Loucy (cell line): ENCODE measurements around the gene ZNF597.

Experiments used
- H2AFZ ChIP-seq: fragments of 200-600 bp; sonication (generic); 2 replicates; pipeline ENCODE4 v1.6.0; 2016; ENCODE audit warnings: antibody characterized with exemption, mild to moderate bottlenecking, low read length, moderate library complexity
- H3F3A ChIP-seq: fragments of 200-600 bp; 2 replicates; pipeline ENCODE4 v1.6.0; 2016; ENCODE audit warnings: antibody characterized with exemption, low read depth, mild to moderate bottlenecking
- H3K27me3 ChIP-seq: fragments of 200-600 bp; sonication (generic); 2 replicates; pipeline ENCODE4 v1.6.1; 2014; ENCODE audit warnings: low read length, mild to moderate bottlenecking; ENCODE audit not compliant: insufficient read depth, poor library complexity, severe bottlenecking
- H3K36me3 ChIP-seq: fragments of 200-600 bp; sonication (generic); 2 replicates; pipeline ENCODE4 v1.6.1; 2016; ENCODE audit warnings: low read length; ENCODE audit not compliant: insufficient read depth
- H3K4me1 ChIP-seq: fragments of 200-600 bp; sonication (generic); 2 replicates; pipeline ENCODE4 v1.5.1; 2014; ENCODE audit warnings: low read length, mild to moderate bottlenecking; ENCODE audit not compliant: insufficient read depth, poor library complexity, severe bottlenecking
- H3K4me2 ChIP-seq: fragments of 200-600 bp; sonication (generic); 2 replicates; pipeline ENCODE4 v1.6.0; 2014; ENCODE audit warnings: antibody characterized with exemption, low read length, low read depth, mild to moderate bottlenecking; ENCODE audit not compliant: poor library complexity, severe bottlenecking
- H3K4me3 ChIP-seq: fragments of 200-600 bp; sonication (generic); 2 replicates; pipeline ENCODE4 v1.5.1; 2014; ENCODE audit warnings: low read length, mild to moderate bottlenecking, mixed read lengths; ENCODE audit not compliant: poor library complexity, severe bottlenecking
- H3K79me2 ChIP-seq: fragments of 200-600 bp; sonication (generic); 2 replicates; pipeline ENCODE4 v1.6.1; 2014; ENCODE audit warnings: low read length; ENCODE audit not compliant: insufficient read depth
- H3K9ac ChIP-seq: fragments of 200-600 bp; sonication (generic); 2 replicates; pipeline ENCODE4 v1.6.0; 2014; ENCODE audit warnings: mild to moderate bottlenecking, low read depth, low read length, moderate library complexity; ENCODE audit not compliant: poor library complexity, severe bottlenecking
- H3K9me2 ChIP-seq: fragments of 200-600 bp; sonication (generic); replicated peaks from 2 replicates; pipeline ENCODE4 v1.6.1; 2016; ENCODE audit warnings: low read depth, low read length, mixed read lengths
- H3K9me3 ChIP-seq: fragments of 200-600 bp; sonication (generic); 2 replicates; pipeline ENCODE4 v1.6.1; 2014; ENCODE audit warnings: mild to moderate bottlenecking, antibody characterized with exemption, low read length, low read depth; ENCODE audit not compliant: insufficient read depth
- H4K20me1 ChIP-seq: fragments of 200-600 bp; sonication (generic); 2 replicates; pipeline ENCODE4 v1.6.0; 2014; ENCODE audit warnings: antibody characterized with exemption, low read length, mild to moderate bottlenecking; ENCODE audit not compliant: insufficient read depth, poor library complexity, severe bottlenecking
- CTCF ChIP-seq: fragments of 200-600 bp; sonication (generic); conservative IDR thresholded peaks from 2 replicates; pipeline ENCODE4 v1.5.1; 2014; ENCODE audit warnings: mild to moderate bottlenecking, antibody characterized with exemption, low read length
- EZH2phosphoT487 ChIP-seq: fragments of 200-600 bp; IDR thresholded peaks from 2 replicates; pipeline ENCODE4 v1.6.1; 2018; ENCODE audit warnings: antibody characterized with exemption, mild to moderate bottlenecking, moderate library complexity, borderline replicate concordance

The ZNF597 gene

DNA sequence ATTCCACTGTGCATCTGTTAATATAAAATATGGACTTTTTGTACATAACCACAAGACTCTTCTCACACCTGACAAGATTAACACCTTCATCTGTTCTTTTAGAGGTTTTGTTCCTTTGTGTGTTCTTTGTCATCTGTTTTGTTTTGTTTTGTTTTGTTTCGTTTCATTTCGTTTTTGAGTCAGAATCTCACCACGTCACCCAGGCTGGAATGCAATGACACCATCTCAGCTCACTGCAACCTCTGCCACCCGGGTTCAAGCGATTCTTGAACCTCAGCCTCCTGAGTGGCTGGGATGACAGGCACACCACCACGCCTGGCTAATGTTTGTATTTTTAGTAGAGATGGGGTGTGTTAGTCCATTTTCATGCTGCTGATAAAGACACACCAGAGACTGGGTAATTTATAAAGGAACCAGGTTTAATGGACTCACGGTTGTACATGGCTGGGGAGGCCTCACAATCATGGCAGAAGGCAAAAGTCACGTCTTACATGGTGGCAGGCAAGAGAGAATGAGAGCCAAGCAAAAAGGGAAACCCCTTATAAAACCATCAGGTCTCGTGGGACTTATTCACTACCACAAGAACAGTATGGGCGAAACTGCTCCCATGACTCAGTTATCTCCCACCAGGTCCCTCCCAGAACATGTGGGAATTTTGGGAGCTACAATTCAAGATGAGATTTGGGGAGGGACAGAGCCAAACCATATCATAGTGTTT, 29.7 kb upstream of the ZNF597 start:
- no peaks in the 10 kb centered on the region for H3K36me3 ChIP-seq
- peaks cover 35% of the 10 kb centered on the region; the same call in 1 of the 2 replicates for H3K79me2 ChIP-seq
- no peaks in the 10 kb centered on the region for H3K4me1 ChIP-seq
- no peaks in the 10 kb centered on the region for H3F3A ChIP-seq
- H3K9me2 ChIP-seq: no peaks in the 10 kb centered on the region
- no peak overlapping the region for H3K4me3 ChIP-seq
- no peak overlapping the region for H3K4me2 ChIP-seq
- H3K27me3 ChIP-seq: no peaks in the 10 kb centered on the region
- H2AFZ ChIP-seq: no peak overlapping the region
- H3K9ac ChIP-seq: no peak overlapping the region
- no peaks in the 10 kb centered on the region for H4K20me1 ChIP-seq
- no peaks in the 10 kb centered on the region for H3K9me3 ChIP-seq
- no peak for TF ChIP-seq EZH2phosphoT487
- TF ChIP-seq CTCF: no peak

DNA sequence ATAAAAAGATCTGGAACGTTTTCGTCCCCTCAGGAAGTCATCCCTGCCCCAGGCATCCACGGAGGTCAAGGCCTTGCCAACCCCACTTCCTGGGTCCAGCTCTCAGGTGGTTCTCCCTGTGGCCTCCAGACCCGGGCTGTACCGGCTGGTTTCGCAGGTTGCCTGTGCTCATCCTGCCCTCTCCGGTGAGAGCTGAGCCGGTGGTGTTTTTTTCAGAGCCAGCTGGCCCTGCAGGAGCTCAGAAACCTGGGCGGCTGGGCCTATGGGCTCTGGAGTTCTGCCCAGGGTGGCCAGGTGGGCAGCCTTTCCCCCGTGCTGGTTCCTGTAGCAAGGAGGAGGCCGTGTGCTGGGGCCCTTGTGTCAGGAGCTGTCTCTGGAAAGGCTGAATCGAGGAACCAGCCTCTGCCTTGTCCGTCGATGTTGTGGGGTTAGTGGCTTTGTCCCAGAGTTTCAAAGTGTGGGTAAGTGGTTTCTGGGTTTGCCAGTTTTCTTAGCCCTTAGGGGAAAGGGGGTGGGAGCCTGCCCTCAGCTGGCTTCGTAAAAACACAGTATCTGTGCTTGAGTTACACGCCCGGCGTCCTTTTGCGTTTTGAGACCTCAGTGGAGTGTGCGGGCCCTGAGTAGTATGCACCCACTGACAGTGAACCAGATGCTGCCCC, 28.3 kb upstream of the ZNF597 start:
- no peaks in the 10 kb centered on the region for H3K9me2 ChIP-seq
- no peak overlapping the region for H3K4me2 ChIP-seq
- H3K79me2 ChIP-seq: peaks cover 49% of the 10 kb centered on the region; the same call in 1 of the 2 replicates
- no peaks in the 10 kb centered on the region for H4K20me1 ChIP-seq
- no peaks in the 10 kb centered on the region for H3F3A ChIP-seq
- no peaks in the 10 kb centered on the region for H3K4me1 ChIP-seq
- H2AFZ ChIP-seq: no peak overlapping the region
- TF ChIP-seq CTCF: no peak
- no peak for TF ChIP-seq EZH2phosphoT487
- H3K9ac ChIP-seq: no peak overlapping the region
- H3K36me3 ChIP-seq: no peaks in the 10 kb centered on the region
- H3K4me3 ChIP-seq: no peak overlapping the region
- H3K27me3 ChIP-seq: no peaks in the 10 kb centered on the region
- no peaks in the 10 kb centered on the region for H3K9me3 ChIP-seq

DNA sequence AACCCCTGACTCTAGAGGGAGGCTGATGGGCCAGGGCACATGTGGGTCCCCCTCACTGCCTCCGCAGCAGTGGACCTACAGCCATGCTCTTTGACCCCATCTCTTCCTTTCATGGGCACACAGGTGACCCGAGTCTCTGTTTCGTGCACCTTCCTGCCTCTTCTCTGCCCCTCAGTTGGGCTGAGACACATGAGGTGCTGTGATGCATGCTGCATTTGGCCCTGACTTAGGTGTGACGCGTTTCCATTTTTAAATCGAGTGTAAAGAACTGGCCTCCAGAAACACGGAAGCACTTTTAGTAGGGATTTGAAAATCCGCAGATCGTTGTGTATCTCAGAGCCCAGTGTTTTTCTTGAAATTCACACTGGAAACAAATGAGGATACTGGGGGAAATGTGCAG, 27.4 kb upstream of the ZNF597 start:
- H3K9ac ChIP-seq: no peak overlapping the region
- TF ChIP-seq EZH2phosphoT487 (no peak), CTCF (no peak)
- no peaks in the 10 kb centered on the region for H3K9me3 ChIP-seq
- H4K20me1 ChIP-seq: no peaks in the 10 kb centered on the region
- peaks cover 56% of the 10 kb centered on the region; the same call in 1 of the 2 replicates for H3K79me2 ChIP-seq
- H3K4me2 ChIP-seq: no peak overlapping the region
- no peaks in the 10 kb centered on the region for H3K9me2 ChIP-seq
- no peak overlapping the region for H3K4me3 ChIP-seq
- no peaks in the 10 kb centered on the region for H3K4me1 ChIP-seq
- H3K36me3 ChIP-seq: peaks cover 4% of the 10 kb centered on the region; the same call in 1 of the 2 replicates
- no peaks in the 10 kb centered on the region for H3F3A ChIP-seq
- H2AFZ ChIP-seq: no peak overlapping the region
- no peaks in the 10 kb centered on the region for H3K27me3 ChIP-seq
